Measurements from ENCODE around the gene AP1M1.

- TF ChIP-seq, protein P1, sequence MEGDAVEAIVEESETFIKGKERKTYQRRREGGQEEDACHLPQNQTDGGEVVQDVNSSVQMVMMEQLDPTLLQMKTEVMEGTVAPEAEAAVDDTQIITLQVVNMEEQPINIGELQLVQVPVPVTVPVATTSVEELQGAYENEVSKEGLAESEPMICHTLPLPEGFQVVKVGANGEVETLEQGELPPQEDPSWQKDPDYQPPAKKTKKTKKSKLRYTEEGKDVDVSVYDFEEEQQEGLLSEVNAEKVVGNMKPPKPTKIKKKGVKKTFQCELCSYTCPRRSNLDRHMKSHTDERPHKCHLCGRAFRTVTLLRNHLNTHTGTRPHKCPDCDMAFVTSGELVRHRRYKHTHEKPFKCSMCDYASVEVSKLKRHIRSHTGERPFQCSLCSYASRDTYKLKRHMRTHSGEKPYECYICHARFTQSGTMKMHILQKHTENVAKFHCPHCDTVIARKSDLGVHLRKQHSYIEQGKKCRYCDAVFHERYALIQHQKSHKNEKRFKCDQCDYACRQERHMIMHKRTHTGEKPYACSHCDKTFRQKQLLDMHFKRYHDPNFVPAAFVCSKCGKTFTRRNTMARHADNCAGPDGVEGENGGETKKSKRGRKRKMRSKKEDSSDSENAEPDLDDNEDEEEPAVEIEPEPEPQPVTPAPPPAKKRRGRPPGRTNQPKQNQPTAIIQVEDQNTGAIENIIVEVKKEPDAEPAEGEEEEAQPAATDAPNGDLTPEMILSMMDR (IDR thresholded peaks at IDR 0.05 in 4 of 5, conservative IDR thresholded peaks at IDR 0.05 in 1 of 5): no peak
- no peak for TF ChIP-seq POLR2A (IDR thresholded peaks at IDR 0.05)
Measured at GRCh38 chr19:16228637-16229321, 31.1 kb downstream of the AP1M1 start.

Data from gastrocnemius medialis (tissue), 4 donors.